Stimulated activated CD4-positive, alpha-beta T cell treated with anti-CD3 and anti-CD28 coated beads, Interleukin-15, amount 100 ng/mL, for 48 hours (primary cell): ENCODE data around the gene CREBBP.
"Not testable (repeated sequence)": the region's sequence is repeated elsewhere in the genome, so short reads cannot be mapped to it uniquely, and the experiment has no call there.

Experiments
- DNase-seq, 2 donors: peaks; one replicate each; pipeline ENCODE4 v3.0.0-alpha.2; 2020; ENCODE audit warnings: low read depth in 2 of 2

CREBBP gene

DNA sequence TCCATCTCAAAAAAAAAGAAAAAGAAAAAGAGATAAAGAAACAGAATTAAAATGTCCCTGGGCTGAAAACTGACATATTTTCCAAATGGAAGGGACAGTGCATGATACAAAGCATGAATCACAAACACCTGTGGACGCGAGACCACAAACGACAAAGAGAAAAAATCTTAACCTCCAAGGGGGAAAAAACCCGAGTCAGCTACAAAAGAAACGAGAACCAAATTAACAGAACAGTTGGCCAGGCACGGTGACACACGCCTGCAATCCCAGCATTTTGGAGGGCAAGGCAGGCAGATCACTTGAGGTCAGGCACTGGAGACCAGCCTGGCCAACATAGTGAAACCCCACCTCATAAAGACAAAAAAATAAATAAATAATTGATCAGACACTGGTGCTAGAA lies 165.1 kb downstream of the CREBBP start:
- DNase-seq: no peak

- DNase-seq: not testable (repeated sequence)
Observed at GRCh38 chr16:3714378-3714777, 166.1 kb downstream of the CREBBP start.

GRCh38 chr16:3713587-3714242 lies 166.8 kb downstream of the CREBBP start:
- DNase-seq: no peak

- no peak for DNase-seq
Observed at GRCh38 chr16:3712861-3713372, 167.6 kb downstream of the CREBBP start.

DNA sequence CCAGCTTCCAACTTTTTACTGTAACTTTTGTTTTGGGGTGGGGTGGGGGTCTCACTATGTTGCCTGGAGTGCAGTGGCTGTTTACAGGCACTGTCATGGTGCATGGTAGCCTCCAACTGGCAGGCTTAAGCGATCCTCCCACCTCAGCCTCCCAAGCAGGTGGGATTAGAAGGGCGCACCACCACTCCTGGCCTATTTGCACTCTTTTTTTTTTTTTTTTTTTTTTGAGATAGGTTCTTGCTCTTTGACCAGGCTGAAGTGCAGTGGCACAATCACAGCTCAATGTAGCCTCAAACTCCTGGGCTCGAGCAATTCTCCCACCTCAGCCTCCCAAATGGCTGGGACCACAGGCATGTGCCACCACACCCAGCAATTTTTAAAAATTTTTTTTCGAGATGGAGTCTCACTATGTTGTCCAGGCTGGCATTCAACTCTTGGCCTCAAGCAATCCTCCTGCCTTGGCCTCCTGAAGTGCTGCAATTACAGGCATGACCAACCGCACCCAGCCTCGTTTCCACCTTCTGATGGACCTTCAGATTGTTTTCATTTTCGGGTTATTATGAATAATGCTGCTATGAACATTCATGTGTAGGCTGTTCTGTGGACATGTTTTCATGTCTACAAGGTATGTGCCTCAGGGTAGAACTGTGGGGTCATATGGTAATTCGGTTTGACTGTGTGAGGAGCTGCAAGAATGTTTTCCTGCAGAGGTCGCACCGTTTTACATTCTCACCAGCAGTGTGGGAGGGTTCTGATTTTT lies 174.1 kb downstream of the CREBBP start:
- DNase-seq: no peak

GRCh38 chr16:3702082-3702481 lies 178.4 kb downstream of the CREBBP start:
- DNase-seq: no peak

GRCh38 chr16:3701531-3701930 lies 179.0 kb downstream of the CREBBP start:
- no peak for DNase-seq

GRCh38 chr16:3698941-3699340 lies 181.6 kb downstream of the CREBBP start:
- no peak for DNase-seq

DNA sequence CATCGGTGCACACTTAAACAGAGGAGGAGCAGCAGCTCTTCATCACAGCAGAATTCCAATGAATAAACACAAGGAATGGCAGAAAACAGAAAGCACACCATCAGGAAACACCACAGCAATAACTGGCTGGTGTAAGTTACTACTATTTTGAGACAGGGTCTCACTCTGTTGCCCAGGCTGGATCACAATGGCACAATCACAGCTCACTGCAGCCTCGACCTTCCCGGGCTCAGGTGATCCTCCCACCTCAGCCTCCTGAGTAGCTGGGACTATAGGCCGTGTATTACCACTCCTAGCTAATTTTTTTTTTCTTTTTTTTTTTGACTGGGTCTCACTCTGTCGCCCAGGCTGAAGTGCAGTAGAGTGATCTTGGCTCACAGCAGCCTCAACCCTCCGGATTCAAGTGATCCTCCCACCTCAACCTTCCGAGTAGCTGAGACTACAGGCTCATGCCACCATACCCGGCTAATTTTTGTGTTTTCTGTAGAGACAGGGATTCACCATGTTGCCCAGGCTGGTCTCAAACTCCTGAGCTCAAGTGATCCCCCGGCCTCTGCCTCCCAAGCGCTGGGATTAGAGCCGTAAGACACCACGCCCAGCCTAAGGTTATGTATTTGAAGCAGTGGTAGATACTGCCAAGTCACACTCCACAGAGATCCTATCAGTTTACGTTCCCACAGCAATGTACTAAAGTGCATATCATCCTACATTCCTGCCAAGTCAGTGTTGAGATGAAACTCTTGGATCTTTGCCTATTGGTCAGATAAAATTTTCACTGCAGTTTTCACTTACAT lies 183.9 kb downstream of the CREBBP start:
- no peak for DNase-seq

DNA sequence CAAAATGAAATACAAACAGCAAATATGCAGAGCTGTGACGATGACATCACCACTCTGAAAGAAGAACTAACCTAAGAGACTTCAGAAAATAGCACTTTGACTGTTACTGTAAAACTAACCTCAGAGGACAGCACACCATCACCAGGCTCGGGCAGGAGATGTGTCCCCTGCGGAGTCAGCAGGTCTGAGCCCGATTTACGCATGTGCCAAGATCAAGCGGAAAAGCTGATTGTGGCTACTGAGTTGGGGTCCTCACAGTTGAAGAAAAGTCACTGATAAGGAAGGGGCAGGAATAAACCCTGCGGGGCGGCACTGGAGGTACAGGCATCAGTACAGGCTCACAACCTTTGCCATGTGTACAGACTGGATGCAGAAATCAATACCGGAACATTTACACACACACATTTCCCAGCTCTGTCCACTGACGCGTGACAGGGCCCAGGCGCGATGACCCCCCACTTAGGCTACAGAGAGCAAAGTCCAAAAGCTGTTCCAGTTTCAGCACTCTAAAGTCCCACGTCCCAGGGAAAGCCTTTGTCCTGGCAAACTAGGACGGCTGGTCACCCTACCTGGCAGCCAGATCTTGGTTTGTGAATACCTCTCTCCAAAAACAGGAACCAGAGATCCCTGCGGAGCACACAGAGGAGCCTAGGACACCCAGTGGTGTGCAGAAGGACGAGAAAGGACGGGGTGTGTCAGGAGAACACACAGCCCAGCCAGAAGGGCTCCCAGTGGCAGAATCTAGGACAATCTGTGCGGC lies 184.7 kb downstream of the CREBBP start:
- DNase-seq: no peak

DNA sequence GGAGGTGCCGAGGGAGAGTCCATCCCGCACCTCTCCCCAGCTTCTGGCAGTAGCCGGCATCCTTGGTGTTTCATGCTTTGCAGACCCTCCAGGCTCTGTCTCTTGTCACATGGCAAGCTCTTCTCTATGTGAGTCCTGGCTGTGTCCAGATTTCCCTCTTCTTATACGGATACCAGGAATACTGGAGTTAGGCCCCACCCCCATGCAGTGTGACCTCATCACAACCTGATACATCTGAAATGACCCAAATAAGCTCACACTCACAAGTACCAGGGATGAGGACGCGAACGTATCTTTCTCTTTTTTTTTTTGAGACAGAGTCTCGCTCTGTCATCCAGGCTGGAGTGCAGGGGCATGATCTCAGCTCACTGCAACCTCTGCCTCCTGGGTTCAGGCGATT lies 186.5 kb downstream of the CREBBP start:
- no peak for DNase-seq

GRCh38 chr16:3691761-3692160 lies 188.8 kb downstream of the CREBBP start:
- no peak for DNase-seq

- DNase-seq: no peak
Observed at GRCh38 chr16:3690980-3691720, 189.4 kb downstream of the CREBBP start.

GRCh38 chr16:3690470-3690928 lies 190.0 kb downstream of the CREBBP start:
- DNase-seq: peak; percentile 67 to 77

- DNase-seq: no peak
Observed at GRCh38 chr16:3689731-3690130, 190.8 kb downstream of the CREBBP start.

DNA sequence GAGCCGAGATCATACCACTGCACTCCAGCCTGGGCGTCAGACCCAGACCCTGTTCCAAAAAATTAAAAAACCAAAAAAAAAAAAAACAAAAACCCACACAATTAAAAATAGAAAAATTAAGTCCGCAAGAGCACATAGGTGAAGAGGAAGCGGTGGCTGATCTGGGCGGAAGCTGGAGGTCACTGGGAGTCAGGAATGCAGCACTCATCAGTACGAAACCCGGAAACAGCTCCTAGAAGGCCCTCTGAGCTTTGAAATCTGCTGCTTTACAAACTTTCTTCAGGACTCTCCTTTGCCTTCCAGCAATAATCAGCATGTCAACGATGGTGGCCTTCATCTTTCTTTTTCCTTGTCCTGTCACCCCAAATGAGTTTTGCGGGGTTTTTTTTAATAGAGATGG lies 192.7 kb downstream of the CREBBP start:
- no peak for DNase-seq

GRCh38 chr16:3687021-3687420 lies 193.5 kb downstream of the CREBBP start:
- DNase-seq: no peak

DNA sequence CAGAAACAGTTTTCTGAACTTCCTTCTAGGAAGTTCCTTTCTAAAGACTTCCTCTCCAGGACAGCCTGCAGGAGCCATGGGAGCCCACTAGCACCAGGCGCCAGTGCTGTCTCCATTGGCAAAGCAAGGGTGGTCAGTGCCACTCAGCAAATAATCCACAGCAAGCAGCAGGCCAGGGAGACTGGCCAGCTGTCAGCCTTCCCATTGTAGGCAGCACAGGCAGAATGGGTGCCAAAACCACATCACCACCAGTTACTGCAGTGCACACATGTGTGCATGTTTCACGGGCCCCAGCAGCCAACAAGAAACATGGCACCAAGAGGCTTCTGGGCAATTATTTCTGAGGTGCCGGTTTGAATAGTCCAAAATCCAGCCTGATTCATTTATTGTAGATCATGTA lies 199.3 kb downstream of the CREBBP start:
- DNase-seq: no peak

DNA sequence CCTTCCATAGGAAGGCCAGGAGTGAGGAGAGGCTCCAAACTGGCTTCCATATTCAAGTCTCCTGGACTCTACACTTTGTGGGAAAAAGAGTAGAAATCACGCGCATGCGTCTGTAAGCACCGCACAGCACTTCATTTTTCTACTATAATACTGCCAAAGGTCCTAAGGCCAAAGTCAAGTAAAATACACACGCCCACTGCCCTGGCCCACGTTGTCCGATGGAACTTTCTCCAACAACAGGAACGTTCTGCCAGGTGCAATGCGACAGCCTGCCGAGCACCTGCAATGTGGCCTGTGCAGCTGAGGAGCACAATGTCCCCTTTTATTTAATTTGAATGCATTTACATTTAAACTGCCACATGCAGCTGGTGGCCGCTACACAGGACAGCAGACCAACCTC lies 202.5 kb downstream of the CREBBP start:
- DNase-seq: no peak

GRCh38 chr16:3675601-3676130 lies 204.8 kb downstream of the CREBBP start:
- no peak for DNase-seq
